ENCODE results near the gene PHC2.

The PHC2 gene

DNA sequence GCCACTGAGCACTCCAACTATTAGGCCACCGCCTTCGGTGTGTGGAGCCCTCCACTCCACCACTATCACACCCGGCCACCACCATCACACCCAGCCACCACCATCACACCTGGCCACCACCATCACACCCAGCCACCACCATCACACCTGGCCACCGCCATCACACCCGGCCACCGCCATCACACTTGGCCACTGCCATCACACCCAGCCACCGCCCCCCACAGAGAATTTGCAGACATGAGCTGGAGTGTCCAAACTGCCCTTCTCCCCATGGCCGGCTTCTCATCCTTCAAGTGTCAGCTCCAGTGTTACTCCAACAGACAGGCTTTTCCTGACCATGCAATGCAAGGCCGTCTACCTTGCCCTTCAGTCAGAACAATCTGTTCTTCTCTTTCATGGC lies 59.6 kb downstream of the PHC2 start:
- TF ChIP-seq CTCF (IDR thresholded peaks at IDR 0.05; ENCODE audit: insufficient read depth, missing control alignments), result no peak
- no peak for FAIRE-seq
- DNase-seq (ENCODE audit: insufficient read length, low spot score), result no peak

DNA sequence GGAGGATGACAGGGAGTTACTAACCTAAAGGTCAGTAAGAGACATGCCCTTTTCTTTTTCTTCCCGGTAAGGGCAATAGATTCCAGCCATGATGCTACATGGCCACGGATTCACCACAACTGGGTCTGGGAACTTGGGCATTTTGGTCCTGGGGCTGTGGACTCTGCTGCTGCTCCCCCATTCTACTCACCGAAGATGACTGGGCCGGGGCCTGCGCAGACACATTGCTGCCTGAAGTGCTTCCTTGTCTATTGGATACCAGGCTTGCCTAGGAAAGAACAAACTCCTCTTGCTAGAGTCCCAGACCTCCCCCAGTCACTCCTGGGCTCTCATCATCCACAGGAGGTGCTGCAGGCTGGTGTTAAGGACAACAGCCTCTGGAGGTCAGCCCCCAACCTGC lies 60.1 kb downstream of the PHC2 start:
- no peak for TF ChIP-seq CTCF (IDR thresholded peaks at IDR 0.05; ENCODE audit: insufficient read depth, missing control alignments)
- no peak for DNase-seq (ENCODE audit: insufficient read length, low spot score)
- FAIRE-seq, result no peak

- no peak for TF ChIP-seq CTCF (IDR thresholded peaks at IDR 0.05; ENCODE audit: insufficient read depth, missing control alignments)
- FAIRE-seq (no peak), DNase-seq (ENCODE audit: insufficient read length, low spot score) (no peak)
These were observed 60.6 kb downstream of the PHC2 start for GRCh38 chr1:33370301-33370700.

GRCh38 chr1:33369764-33370163 lies 61.1 kb downstream of the PHC2 start:
- no peak for FAIRE-seq
- no peak for TF ChIP-seq CTCF (IDR thresholded peaks at IDR 0.05; ENCODE audit: insufficient read depth, missing control alignments)
- no peak for DNase-seq (ENCODE audit: insufficient read length, low spot score)

DNA sequence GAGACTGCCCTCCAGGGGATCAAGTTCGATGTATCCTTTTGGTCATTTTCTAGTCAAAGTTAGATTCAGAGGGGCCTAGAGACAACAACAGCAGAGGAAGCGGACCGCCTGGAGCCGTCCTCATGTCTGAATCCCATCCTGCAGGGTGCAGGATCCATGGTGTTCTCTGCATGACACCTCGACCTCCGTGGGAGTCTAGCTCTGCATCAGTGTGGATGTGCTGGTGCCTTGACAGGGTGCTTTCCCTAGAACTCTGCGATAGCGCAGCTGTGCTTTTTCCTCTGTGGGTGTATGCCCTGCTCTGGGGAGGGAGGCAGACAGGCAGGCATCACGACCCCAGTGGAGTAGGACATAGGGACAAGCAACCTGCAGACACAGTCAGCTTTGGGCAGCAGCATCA lies 61.8 kb downstream of the PHC2 start:
- TF ChIP-seq CTCF (IDR thresholded peaks at IDR 0.05; ENCODE audit: insufficient read depth, missing control alignments), result no peak
- DNase-seq (ENCODE audit: insufficient read length, low spot score) (no peak), FAIRE-seq (no peak)

DNA sequence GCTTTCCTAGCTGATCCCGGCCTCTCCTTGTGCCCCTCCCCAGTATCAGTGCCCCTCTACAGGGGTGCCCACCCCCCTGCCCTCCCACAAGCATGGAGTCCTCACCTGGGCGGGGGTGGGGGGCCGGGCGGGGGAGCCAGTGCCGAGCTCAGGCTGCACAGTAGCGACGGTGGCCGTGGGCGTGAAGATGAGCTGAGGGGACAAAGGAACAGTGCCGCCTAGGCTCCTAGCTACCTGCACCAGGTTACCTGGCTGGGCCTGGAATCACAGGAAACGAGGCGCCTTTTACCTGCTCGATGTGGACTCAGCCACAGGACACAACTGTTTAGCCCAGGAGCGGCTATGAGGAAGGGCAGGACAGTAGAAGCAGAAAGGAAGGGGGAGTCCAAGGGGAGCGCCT lies 62.5 kb downstream of the PHC2 start:
- no peak for TF ChIP-seq CTCF (IDR thresholded peaks at IDR 0.05; ENCODE audit: insufficient read depth, missing control alignments)
- no peak for FAIRE-seq
- DNase-seq (ENCODE audit: insufficient read length, low spot score), result no peak

DNA sequence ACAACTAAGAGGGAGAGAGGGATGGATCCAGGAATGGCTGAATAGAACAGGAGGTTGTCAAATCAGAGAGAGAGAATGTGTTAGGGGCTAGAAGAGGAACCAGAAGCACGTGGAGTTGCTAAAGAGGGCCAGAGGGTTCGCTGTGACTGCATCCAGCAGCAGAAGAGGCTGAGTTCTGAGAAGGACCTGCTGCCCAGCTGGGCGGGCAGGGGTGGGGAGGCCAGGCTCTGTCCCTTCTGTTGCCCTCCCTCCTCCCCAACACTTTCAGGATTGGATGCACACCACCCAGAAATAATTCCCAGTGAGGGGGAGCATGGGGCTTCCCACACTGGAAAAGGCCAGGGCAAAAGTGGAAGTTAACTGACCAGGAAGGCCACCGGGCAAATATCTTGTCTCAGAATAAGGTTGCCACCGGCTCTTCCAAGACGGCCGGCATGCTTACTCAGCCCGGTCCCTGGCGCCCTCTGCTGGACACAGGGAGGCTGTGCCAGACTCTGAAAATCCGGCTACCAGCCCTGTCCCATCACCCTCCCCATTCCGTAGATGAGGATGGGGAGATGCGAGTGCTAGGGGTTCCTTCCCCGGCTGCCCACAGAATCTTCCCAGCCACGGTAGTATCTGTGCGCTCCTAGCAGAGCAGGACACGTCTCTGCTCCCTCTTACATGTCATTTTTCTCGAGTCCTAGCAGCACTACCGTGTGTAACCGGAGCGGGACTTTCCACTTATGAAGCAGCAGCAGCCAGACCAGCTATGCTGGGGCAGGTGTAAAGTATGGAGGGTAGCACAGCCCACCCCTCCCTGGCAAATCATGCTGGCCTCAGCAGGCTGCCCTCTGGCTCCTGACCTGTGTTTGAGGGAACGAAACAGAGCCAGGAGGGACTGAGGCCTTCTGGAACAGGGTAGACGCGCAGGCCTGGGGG lies 63.1 kb downstream of the PHC2 start:
- peak; percentile 88 for DNase-seq (ENCODE audit: insufficient read length, low spot score)
- no peak for FAIRE-seq
- peak; percentile 97 for TF ChIP-seq CTCF (IDR thresholded peaks at IDR 0.05; ENCODE audit: insufficient read depth, missing control alignments)

Measured in D721Med (cell line).